OCI-LY1 (cell line): ENCODE data around the gene ARHGAP28.
"Not testable (repeated sequence)": the region's sequence is repeated elsewhere in the genome, so short reads cannot be mapped to it uniquely, and the experiment has no call there.

Experiments used
- H2AFZ ChIP-seq: fragments of 200-600 bp; sonication (generic), shearing (Covaris generic); 2 replicates; pipeline ENCODE4 v1.6.0; 2014; ENCODE audit warnings: antibody characterized with exemption, mild to moderate bottlenecking, low read length
- H3F3A ChIP-seq: fragments of 200-600 bp; sonication (generic), shearing (Covaris generic); 2 replicates; pipeline ENCODE4 v1.6.0; 2014; ENCODE audit warnings: mild to moderate bottlenecking, antibody characterized with exemption, low read length, moderate library complexity; ENCODE audit not compliant: insufficient read depth
- H3K27ac ChIP-seq: fragments of 200-600 bp; sonication (generic); 2 replicates; pipeline ENCODE4 v1.5.1; 2014; ENCODE audit warnings: low read length, mixed run types, mild to moderate bottlenecking, low read depth; ENCODE audit not compliant: poor library complexity, severe bottlenecking
- H3K27me3 ChIP-seq: fragments of 200-600 bp; sonication (generic); 2 replicates; pipeline ENCODE4 v1.6.0; 2014; ENCODE audit warnings: antibody characterized with exemption, mild to moderate bottlenecking, low read length, moderate library complexity; ENCODE audit not compliant: insufficient read depth
- H3K36me3 ChIP-seq: fragments of 200-600 bp; sonication (generic); 2 replicates; pipeline ENCODE4 v1.6.1; 2014; ENCODE audit warnings: mild to moderate bottlenecking, antibody characterized with exemption, low read length, moderate library complexity, mixed read lengths; ENCODE audit not compliant: insufficient read depth
- H3K4me1 ChIP-seq: fragments of 200-600 bp; sonication (generic); 2 replicates; pipeline ENCODE4 v1.5.1; 2014; ENCODE audit warnings: mild to moderate bottlenecking, low read length, moderate library complexity; ENCODE audit not compliant: insufficient read depth, severe bottlenecking
- H3K4me2 ChIP-seq: fragments of 200-600 bp; sonication (generic), shearing (Covaris generic); 2 replicates; pipeline ENCODE4 v1.6.1; 2014; ENCODE audit warnings: low read length
- H3K4me3 ChIP-seq: fragments of 200-600 bp; sonication (generic); 2 replicates; pipeline ENCODE4 v1.5.1; 2014; ENCODE audit warnings: low read length, low read depth, mild to moderate bottlenecking, mixed read lengths; ENCODE audit not compliant: poor library complexity, severe bottlenecking
- H3K79me2 ChIP-seq: fragments of 200-600 bp; shearing (Covaris generic); 2 replicates; pipeline ENCODE4 v1.6.1; 2016; ENCODE audit warnings: mixed run types, low read length, mixed read lengths; ENCODE audit not compliant: insufficient read depth
- H3K9ac ChIP-seq: fragments of 200-600 bp; sonication (generic), shearing (Covaris generic); 2 replicates; pipeline ENCODE4 v1.6.1; 2014; ENCODE audit warnings: mild to moderate bottlenecking, low read length, mixed read lengths
- H3K9me2 ChIP-seq: fragments of 200-600 bp; sonication (generic), shearing (Covaris generic); 2 replicates; pipeline ENCODE4 v1.6.1; 2014; ENCODE audit warnings: low read depth, mild to moderate bottlenecking, low read length, mixed read lengths
- H3K9me3 ChIP-seq: fragments of 200-600 bp; shearing (Covaris generic); 2 replicates; pipeline ENCODE4 v1.6.1; 2014; ENCODE audit warnings: low read length, mixed read lengths
- H4K20me1 ChIP-seq: fragments of 200-600 bp; sonication (generic), shearing (Covaris generic); 2 replicates; pipeline ENCODE4 v1.6.0; 2016; ENCODE audit warnings: mild to moderate bottlenecking, low read length; ENCODE audit not compliant: insufficient read depth
- CTCF ChIP-seq: fragments of 200-600 bp; sonication (generic), shearing (Covaris generic); IDR thresholded peaks from 2 replicates; pipeline ENCODE4 v1.5.1; 2017; ENCODE audit warnings: mild to moderate bottlenecking, antibody characterized with exemption, low read length, moderate library complexity, mixed read lengths
- EZH2 ChIP-seq: fragments of 200-600 bp; sonication (generic), shearing (Covaris generic); IDR thresholded peaks from 2 replicates; pipeline ENCODE4 v1.8.0; 2017; ENCODE audit warnings: borderline replicate concordance, mixed run types, mild to moderate bottlenecking, antibody characterized with exemption, low read length, moderate library complexity, mixed read lengths

The ARHGAP28 gene

GRCh38 chr18:6819332-6819731 is 89.8 kb downstream of the ARHGAP28 start:
- Histone ChIP-seq H3F3A (no peaks in the 10 kb centered on the region), H3K9me3 (no peaks in the 10 kb centered on the region), H4K20me1 (no peaks in the 10 kb centered on the region), H3K4me1 (no peaks in the 10 kb centered on the region), H3K4me2 (no peak overlapping the region), H2AFZ (no peak overlapping the region), H3K36me3 (no peaks in the 10 kb centered on the region), H3K27me3 (no peaks in the 10 kb centered on the region; the same call in 1 of the 2 replicates), H3K9me2 (no peaks in the 10 kb centered on the region), H3K79me2 (no peaks in the 10 kb centered on the region), H3K27ac (no peak overlapping the region), H3K4me3 (no peak overlapping the region), H3K9ac (no peak overlapping the region)
- no peak for TF ChIP-seq EZH2
- no peak for TF ChIP-seq CTCF

GRCh38 chr18:6820314-6820713 is 90.8 kb downstream of the ARHGAP28 start:
- H2AFZ ChIP-seq: no peak overlapping the region
- H3K9me3 ChIP-seq: no peaks in the 10 kb centered on the region
- no peak overlapping the region for H3K4me3 ChIP-seq
- H3K27ac ChIP-seq: no peak overlapping the region
- H3K27me3 ChIP-seq: no peaks in the 10 kb centered on the region; the same call in 1 of the 2 replicates
- no peaks in the 10 kb centered on the region for H3K9me2 ChIP-seq
- H3K4me1 ChIP-seq: no peaks in the 10 kb centered on the region
- no peak overlapping the region for H3K4me2 ChIP-seq
- no peaks in the 10 kb centered on the region for H4K20me1 ChIP-seq
- no peaks in the 10 kb centered on the region for H3K36me3 ChIP-seq
- H3K79me2 ChIP-seq: no peaks in the 10 kb centered on the region
- no peaks in the 10 kb centered on the region for H3F3A ChIP-seq
- no peak overlapping the region for H3K9ac ChIP-seq
- TF ChIP-seq CTCF (no peak), EZH2 (no peak)

GRCh38 chr18:6821356-6821755 is 91.8 kb downstream of the ARHGAP28 start:
- no peaks in the 10 kb centered on the region for H4K20me1 ChIP-seq
- H3K4me3 ChIP-seq: no peak overlapping the region
- H3K4me2 ChIP-seq: no peak overlapping the region
- H3K4me1 ChIP-seq: no peaks in the 10 kb centered on the region
- H3F3A ChIP-seq: no peaks in the 10 kb centered on the region
- no peaks in the 10 kb centered on the region; the same call in 1 of the 2 replicates for H3K27me3 ChIP-seq
- no peaks in the 10 kb centered on the region for H3K79me2 ChIP-seq
- no peak overlapping the region for H3K9ac ChIP-seq
- no peak overlapping the region for H3K27ac ChIP-seq
- no peaks in the 10 kb centered on the region for H3K9me3 ChIP-seq
- no peaks in the 10 kb centered on the region for H3K36me3 ChIP-seq
- no peaks in the 10 kb centered on the region for H3K9me2 ChIP-seq
- no peak overlapping the region for H2AFZ ChIP-seq
- TF ChIP-seq EZH2 (no peak), CTCF (no peak)

- H3K9me2 ChIP-seq, H3K79me2 ChIP-seq, H3K4me1 ChIP-seq, H3K9ac ChIP-seq, H3K27me3 ChIP-seq, H2AFZ ChIP-seq, H3K4me2 ChIP-seq, H3K36me3 ChIP-seq, H3K4me3 ChIP-seq, H3K9me3 ChIP-seq, H3K27ac ChIP-seq, H3F3A ChIP-seq, H4K20me1 ChIP-seq: not testable (repeated sequence)
These were observed 97.6 kb downstream of the ARHGAP28 start for GRCh38 chr18:6827161-6827560.

- not testable (repeated sequence) for H3K4me3 ChIP-seq, H3K79me2 ChIP-seq, H3K4me2 ChIP-seq, H2AFZ ChIP-seq, H3K9me3 ChIP-seq, H4K20me1 ChIP-seq, H3K9ac ChIP-seq, H3K36me3 ChIP-seq, H3K4me1 ChIP-seq, H3F3A ChIP-seq, H3K27me3 ChIP-seq, H3K9me2 ChIP-seq, H3K27ac ChIP-seq
These were observed 98.0 kb downstream of the ARHGAP28 start for GRCh38 chr18:6827566-6827965.
